WI38 (cell line): ENCODE results near the gene GPR3.

ENCODE experiments used
- H3K4me3 ChIP-seq: 2 replicates; pipeline ENCODE4 v1.5.1; 2011; ENCODE audit warnings: low read depth, mild to moderate bottlenecking, control low read depth, low read length
- TF ChIP-seq, protein P1 (sequence below): IDR thresholded peaks from 2 replicates; pipeline ENCODE4 v1.5.1; 2012; ENCODE audit warnings: low read depth, mild to moderate bottlenecking, control low read depth, low read length

The GPR3 gene

DNA sequence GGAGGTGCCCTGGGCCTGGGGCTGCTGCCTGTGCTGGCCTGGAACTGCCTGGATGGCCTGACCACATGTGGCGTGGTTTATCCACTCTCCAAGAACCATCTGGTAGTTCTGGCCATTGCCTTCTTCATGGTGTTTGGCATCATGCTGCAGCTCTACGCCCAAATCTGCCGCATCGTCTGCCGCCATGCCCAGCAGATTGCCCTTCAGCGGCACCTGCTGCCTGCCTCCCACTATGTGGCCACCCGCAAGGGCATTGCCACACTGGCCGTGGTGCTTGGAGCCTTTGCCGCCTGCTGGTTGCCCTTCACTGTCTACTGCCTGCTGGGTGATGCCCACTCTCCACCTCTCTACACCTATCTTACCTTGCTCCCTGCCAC is 1.8 kb downstream of the GPR3 start:
- no peak overlapping the region for H3K4me3 ChIP-seq
- TF ChIP-seq, protein P1, sequence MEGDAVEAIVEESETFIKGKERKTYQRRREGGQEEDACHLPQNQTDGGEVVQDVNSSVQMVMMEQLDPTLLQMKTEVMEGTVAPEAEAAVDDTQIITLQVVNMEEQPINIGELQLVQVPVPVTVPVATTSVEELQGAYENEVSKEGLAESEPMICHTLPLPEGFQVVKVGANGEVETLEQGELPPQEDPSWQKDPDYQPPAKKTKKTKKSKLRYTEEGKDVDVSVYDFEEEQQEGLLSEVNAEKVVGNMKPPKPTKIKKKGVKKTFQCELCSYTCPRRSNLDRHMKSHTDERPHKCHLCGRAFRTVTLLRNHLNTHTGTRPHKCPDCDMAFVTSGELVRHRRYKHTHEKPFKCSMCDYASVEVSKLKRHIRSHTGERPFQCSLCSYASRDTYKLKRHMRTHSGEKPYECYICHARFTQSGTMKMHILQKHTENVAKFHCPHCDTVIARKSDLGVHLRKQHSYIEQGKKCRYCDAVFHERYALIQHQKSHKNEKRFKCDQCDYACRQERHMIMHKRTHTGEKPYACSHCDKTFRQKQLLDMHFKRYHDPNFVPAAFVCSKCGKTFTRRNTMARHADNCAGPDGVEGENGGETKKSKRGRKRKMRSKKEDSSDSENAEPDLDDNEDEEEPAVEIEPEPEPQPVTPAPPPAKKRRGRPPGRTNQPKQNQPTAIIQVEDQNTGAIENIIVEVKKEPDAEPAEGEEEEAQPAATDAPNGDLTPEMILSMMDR = no peak

DNA sequence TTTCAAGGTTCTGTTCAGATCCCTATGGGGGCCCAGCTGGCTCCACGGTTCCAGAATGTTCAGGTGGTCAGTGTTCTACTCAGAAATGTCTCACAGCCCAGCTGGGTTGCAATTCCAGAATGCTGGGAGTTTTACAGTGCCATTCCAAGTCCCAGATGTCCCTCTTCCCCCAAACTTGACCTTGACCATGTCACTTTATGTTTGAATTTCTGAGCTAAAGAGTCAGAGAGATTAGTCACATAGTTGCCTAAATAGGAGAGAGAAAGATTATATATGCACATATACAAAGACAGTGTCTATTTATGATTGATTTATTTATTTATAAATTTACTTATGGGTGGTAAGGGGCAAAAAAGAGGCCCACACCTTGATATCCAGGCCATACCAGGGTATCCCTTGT is 2.5 kb downstream of the GPR3 start:
- H3K4me3 ChIP-seq = no peak overlapping the region
- TF ChIP-seq, protein P1 = no peak

DNA sequence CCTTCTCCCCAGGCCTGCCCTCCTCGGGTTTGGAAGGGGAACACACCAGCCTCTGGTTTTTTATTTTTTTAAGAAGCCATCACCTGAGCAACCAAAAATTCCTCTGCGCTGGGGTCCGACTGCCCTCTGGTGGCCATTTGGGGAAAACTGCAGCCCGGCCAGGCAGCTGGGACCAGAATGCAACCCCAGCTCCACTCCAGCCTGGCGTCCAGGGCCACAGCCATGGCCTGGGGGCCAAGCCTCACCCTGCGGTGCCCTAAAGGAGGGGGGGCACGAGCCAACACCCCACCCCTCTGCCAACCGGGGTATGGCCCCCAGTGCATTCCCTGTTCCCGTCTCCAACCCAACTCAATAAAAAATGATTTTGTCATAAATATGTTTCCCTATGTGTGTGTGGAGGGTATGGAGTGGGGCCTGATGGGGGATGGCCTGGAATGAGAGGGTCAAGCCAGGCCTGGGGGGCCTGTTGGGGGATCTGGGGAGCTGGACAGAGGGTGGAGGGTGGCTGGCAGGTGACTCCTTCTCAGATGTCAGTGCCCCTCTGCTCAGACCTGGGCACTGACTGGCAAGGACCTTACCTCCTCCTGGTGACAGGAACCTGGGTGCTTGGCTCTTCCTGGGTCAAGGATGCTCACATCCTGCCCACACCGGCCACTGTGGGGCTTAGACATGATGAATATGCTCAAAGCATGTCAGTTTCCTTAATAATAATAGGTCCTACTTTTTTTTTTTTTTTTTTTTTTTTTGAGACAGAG is 3.2 kb downstream of the GPR3 start:
- no peak overlapping the region for H3K4me3 ChIP-seq
- TF ChIP-seq, protein P1 = peak; percentile 87

DNA sequence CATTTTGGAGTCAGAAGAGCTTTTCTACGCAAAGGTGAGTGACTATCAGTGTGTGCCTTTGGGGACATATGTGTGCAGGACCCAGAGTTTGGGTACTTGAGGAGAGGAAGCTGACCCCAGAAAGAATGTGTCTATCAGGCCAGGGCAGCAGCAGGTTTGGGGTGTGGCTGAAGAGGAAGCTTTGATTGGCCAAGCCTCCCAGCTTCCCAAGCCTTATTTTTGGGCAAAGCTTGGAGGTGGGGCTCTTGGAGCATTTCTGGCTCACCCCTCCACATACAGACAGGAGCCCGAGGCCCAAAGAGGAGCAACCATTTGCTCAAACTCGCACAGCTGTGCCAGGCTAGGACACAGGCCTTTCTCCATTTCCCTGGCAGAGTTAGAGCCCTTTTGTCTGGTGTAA is 4.7 kb downstream of the GPR3 start:
- TF ChIP-seq, protein P1 = no peak
- no peak overlapping the region for H3K4me3 ChIP-seq

DNA sequence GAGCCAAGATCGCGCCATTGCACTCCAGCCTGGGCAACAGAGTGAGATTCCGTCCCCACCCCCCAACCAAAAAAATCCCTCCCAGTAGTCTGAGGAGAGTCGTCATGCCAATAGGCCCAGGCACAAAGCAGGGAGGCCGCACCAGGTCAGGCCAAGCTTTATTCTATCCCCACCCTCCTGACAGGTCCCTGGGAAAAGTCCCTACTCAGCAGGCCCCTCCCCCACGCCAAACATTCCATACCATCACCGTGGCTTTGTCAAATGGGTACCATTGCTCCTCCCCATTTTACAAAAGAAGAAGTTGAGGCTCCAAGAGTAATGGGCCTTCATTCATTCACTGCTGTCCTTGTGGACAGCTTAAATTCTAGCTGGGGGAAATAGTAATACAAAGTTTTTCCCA is 5.3 kb downstream of the GPR3 start:
- H3K4me3 ChIP-seq = no peak overlapping the region
- TF ChIP-seq, protein P1 = no peak

DNA sequence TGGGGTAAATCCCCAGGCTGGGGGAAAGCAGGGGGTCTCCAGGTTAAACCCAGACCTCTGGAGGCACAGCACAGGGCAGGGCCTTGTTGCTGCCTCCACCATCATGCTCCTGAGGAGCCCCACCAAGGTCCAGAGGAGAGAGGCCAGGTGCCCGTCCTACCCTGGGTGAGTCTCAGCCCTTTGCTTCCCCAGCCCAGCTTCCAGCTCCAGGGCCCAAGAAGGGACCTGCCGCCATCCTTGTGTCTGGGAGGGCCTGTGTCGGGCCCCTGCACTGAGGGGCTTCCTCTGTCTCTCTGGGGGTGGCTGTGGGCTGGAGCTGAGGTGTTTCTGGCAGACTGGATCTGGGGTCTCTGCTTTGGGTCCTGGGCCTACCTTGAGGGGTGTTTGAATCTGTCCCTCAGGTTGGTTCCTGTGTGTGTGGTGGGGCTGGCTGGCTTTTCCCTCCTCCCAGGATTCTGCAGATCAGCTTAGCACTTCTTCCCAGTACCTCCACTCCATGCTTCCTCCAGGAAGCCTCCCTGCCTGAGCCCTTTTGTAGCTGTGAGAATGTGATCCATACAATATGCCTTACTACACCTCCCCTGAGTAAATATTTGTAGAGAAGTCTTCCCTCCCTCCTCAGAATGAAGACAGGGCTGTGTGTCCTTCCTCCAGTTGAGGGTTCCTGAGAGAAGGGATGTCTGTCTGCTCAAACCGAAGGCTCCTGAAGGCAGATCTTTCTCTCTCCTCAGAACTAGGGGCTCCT is 6.2 kb downstream of the GPR3 start:
- H3K4me3 ChIP-seq = no peak overlapping the region
- TF ChIP-seq, protein P1 = no peak
